ENCODE data around the gene CX3CR1.
"Not testable (repeated sequence)": the region's sequence is repeated elsewhere in the genome, so short reads cannot be mapped to it uniquely, and the experiment has no call there.

The CX3CR1 gene

DNA sequence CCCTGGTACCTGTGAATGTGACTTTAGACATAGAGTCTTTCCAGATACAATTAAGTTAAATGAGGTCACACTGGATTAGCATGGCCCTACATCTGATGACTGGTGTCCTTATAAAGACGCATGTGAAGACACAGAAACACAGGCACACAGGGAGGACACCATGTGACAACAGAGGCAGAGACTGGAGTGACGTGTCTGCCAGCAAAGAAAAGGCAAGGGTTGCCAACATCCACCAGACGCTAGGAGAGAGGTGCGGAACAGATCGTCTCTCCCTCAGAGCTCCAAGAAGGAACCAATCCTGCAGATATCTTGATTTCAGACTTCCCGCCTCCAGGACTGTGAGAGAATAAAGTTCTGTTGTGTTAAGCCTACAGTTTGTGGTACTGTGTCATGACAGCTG lies 42.8 kb downstream of the CX3CR1 start:
- WGBS, result 94% methylated on average over 6 of the region's 6 CpGs
- no peaks in the 10 kb centered on the region for H3K36me3 ChIP-seq (ENCODE audit: insufficient read depth, low read length)
- no peak overlapping the region for H3K27ac ChIP-seq (ENCODE audit: low read depth, low read length)
- no peaks in the 10 kb centered on the region for H3K9me3 ChIP-seq (ENCODE audit: insufficient read depth, low read depth, low read length)
- no peak overlapping the region for H3K4me3 ChIP-seq (ENCODE audit: low read length)
- no peak overlapping the region for H3K9ac ChIP-seq (ENCODE audit: low read depth, low read length)
- H3K27me3 ChIP-seq (ENCODE audit: insufficient read depth, low read length), result 0 out of 2 replicates have a peak, but pooled peaks cover 3% of the 10 kb centered on the region
- H3K4me1 ChIP-seq (ENCODE audit: insufficient read depth, low read length), result no peaks in the 10 kb centered on the region

DNA sequence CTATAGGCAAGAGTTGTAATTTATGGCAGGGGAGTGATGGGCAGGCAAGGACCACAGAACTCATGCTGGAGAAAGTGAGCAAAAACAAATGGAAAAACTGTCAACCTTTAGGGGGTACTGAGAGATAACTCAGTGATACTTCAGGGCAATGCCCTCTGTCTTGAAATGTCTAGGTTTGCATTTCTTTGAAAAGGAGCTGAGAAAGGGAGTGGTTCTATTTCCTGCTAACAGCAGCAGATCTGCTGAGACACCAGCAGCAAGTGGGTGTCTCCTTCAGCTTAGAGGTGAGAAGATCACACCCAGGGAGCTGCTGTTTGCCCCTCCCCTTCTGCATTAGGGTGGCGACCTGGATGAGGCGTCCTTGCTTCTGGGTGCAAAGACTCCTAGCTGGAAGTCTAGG lies 45.2 kb downstream of the CX3CR1 start:
- H3K27me3 ChIP-seq (ENCODE audit: insufficient read depth, low read length), result 0 out of 2 replicates have a peak, but pooled peaks cover 3% of the 10 kb centered on the region
- no CpG with 5 or more reads among the region's 2 CpGs for WGBS

DNA sequence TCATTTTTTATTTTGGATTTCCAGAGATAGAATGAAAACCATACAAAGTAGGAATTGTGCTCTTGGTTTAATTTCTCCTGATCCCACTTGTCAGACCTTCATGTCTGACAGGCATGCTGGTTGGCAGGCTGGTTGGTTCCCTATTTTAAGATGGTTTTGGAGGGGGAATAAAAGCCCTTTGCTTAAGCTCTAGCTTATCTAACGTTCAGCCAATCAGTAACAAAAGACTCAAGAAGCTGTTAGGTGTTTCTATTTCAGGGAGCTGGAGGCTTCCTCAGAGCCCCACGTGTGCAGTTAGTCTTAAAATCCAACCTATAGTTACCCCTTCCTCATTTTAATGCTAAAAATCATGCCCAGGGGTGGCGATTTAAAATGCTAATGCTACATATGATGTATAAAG lies 47.0 kb downstream of the CX3CR1 start:
- Histone ChIP-seq H3K4me3 (ENCODE audit: low read length) (no peak overlapping the region), H3K4me1 (ENCODE audit: insufficient read depth, low read length) (no peaks in the 10 kb centered on the region)

More for the DNA sequence above, 45.2 kb downstream of the CX3CR1 start:
- H3K4me1 ChIP-seq (ENCODE audit: insufficient read depth, low read length), result no peaks in the 10 kb centered on the region
- H3K36me3 ChIP-seq (ENCODE audit: insufficient read depth, low read length), result no peaks in the 10 kb centered on the region
- no peak overlapping the region for H3K27ac ChIP-seq (ENCODE audit: low read depth, low read length)
- H3K4me3 ChIP-seq (ENCODE audit: low read length), result no peak overlapping the region
- H3K9me3 ChIP-seq (ENCODE audit: insufficient read depth, low read depth, low read length), result no peaks in the 10 kb centered on the region
- no peak overlapping the region for H3K9ac ChIP-seq (ENCODE audit: low read depth, low read length)

DNA sequence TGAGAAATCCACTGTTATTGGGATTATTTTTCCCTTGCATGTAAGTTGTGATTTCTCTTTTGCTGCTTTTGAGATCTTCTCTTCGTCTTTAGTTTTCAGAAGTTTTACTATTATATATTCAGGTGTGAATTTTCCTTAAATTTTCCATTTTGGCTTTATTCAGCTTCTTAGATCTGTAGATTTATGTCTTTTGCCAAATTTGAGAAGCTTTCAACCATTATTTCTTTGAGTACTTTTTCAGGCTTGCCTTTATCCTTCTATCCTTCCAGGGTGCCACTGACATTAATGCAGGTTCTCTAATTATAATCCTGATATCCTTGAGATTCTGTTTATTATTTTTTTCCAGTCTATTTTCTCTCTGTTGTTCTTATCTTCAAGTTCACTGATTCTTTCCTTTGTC lies 49.4 kb downstream of the CX3CR1 start:
- Histone ChIP-seq H3K9me3 (ENCODE audit: insufficient read depth, low read depth, low read length) (no peaks in the 10 kb centered on the region), H3K9ac (ENCODE audit: low read depth, low read length) (no peak overlapping the region), H3K4me1 (ENCODE audit: insufficient read depth, low read length) (no peaks in the 10 kb centered on the region), H3K36me3 (ENCODE audit: insufficient read depth, low read length) (no peaks in the 10 kb centered on the region), H3K27ac (ENCODE audit: low read depth, low read length) (no peak overlapping the region), H3K27me3 (ENCODE audit: insufficient read depth, low read length) (0 out of 2 replicates have a peak, but pooled peaks cover 3% of the 10 kb centered on the region), H3K4me3 (ENCODE audit: low read length) (no peak overlapping the region)
- WGBS, result no CpG with 5 or more reads among the region's 1 CpG

More for the DNA sequence above, 47.0 kb downstream of the CX3CR1 start:
- no peak overlapping the region for H3K9ac ChIP-seq (ENCODE audit: low read depth, low read length)
- whole genome bisulfite sequencing, result 64% methylated on average over 2 of the region's 3 CpGs
- no peaks in the 10 kb centered on the region for H3K9me3 ChIP-seq (ENCODE audit: insufficient read depth, low read depth, low read length)
- H3K27ac ChIP-seq (ENCODE audit: low read depth, low read length), result no peak overlapping the region
- no peaks in the 10 kb centered on the region for H3K36me3 ChIP-seq (ENCODE audit: insufficient read depth, low read length)
- 0 out of 2 replicates have a peak, but pooled peaks cover 3% of the 10 kb centered on the region for H3K27me3 ChIP-seq (ENCODE audit: insufficient read depth, low read length)

DNA sequence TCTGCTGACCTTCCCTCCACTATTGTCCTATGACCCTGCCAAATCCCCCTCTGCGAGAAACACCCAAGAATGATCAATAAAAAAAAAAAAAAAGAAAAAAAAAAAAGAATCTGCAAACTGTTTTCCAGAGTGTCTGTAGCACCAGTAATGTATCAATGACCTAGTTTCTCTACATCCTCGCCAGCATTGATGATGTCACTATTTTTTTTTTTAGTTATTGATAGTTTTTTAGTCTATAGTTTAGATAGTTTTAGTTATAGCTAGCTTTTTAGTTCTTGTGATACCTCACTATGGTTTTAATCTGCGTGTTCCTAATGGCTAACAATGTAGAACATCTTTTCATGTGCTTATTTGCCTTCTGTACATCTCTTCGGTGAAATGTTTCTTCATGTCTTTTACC lies 51.3 kb downstream of the CX3CR1 start:
- Histone ChIP-seq H3K36me3 (ENCODE audit: insufficient read depth, low read length) (no peaks in the 10 kb centered on the region), H3K27ac (ENCODE audit: low read depth, low read length) (no peak overlapping the region), H3K4me3 (ENCODE audit: low read length) (no peak overlapping the region), H3K9me3 (ENCODE audit: insufficient read depth, low read depth, low read length) (no peaks in the 10 kb centered on the region), H3K4me1 (ENCODE audit: insufficient read depth, low read length) (no peaks in the 10 kb centered on the region), H3K27me3 (ENCODE audit: insufficient read depth, low read length) (0 out of 2 replicates have a peak, but pooled peaks cover 3% of the 10 kb centered on the region), H3K9ac (ENCODE audit: low read depth, low read length) (no peak overlapping the region)
- WGBS, result 98% methylated on average over 2 of the region's 4 CpGs

DNA sequence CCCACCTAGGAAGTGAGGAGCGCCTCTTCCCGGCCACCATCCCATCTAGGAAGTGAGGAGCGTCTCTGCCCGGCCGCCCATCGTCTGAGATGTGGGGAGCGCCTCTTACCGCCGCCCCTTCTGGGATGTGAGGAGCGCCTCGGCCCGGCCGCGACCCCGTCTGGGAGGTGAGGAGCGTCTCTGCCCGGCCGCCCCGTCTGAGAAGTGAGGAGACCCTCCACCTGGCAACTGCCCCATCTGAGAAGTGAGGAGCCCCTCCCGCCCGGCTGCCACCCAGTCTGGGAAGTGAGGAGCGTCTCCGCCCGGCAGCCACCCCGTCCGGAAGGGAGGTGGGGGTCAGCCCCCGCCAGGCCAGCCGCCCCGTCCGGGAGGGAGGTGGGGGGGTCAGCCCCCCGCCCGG lies 52.2 kb downstream of the CX3CR1 start:
- H3K27ac ChIP-seq (ENCODE audit: low read depth, low read length); H3K9ac ChIP-seq (ENCODE audit: low read depth, low read length); H3K27me3 ChIP-seq (ENCODE audit: insufficient read depth, low read length); H3K9me3 ChIP-seq (ENCODE audit: insufficient read depth, low read depth, low read length); H3K4me1 ChIP-seq (ENCODE audit: insufficient read depth, low read length); H3K36me3 ChIP-seq (ENCODE audit: insufficient read depth, low read length); H3K4me3 ChIP-seq (ENCODE audit: low read length): not testable (repeated sequence)
- WGBS, result 95% methylated on average over 21 of the region's 32 CpGs

DNA sequence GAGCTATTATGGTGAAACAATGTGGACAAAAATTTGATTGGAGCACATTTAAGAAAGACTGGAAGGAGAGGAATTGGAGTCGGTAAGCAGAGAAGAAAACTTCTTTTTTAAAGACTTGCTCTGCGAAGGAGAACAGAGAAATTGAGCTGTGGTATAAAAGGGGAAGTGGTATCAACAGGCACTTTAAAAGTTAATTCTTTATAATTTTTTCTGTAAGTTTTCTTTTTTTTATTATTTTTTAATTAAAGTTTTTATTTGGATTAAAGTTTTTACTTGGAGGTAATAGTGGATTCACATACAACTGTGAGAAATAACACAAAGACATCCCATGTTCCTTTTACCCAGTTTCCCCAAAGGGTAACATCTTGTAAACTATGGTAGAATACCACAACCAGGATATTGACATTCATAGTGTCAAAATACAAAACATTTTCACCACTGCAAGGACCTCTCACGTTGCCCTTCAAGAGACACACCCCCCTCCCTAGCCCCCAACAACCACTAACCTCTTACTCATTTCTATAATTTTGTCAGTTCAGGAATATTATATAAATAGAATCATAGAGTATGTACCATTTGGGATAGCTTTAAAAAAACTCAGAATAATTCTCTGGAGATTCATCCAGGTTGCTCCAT lies 53.6 kb downstream of the CX3CR1 start:
- 85% methylated on average over 3 of the region's 3 CpGs for WGBS

DNA sequence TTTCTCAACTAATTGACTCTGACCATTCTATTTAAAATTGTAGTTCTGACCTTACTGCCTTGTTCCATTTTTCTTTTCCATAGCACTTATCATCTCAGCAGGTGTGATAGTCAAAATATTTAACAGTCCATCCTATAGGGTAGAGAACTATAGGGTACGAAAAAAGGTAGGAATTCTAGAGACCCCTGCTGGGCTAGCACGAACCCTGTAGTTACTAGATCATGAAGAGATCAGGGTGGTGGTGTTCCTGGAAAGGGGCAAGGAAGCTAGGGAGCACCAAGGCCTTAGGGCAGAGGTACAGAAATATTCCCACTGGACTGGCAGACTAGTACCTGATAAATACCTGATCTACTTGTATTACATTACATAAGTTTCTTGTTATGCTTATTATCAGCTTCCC lies 55.5 kb downstream of the CX3CR1 start:
- no peaks in the 10 kb centered on the region for H3K4me1 ChIP-seq (ENCODE audit: insufficient read depth, low read length)
- H3K4me3 ChIP-seq (ENCODE audit: low read length), result no peak overlapping the region
- no peaks in the 10 kb centered on the region for H3K27me3 ChIP-seq (ENCODE audit: insufficient read depth, low read length)
- no peaks in the 10 kb centered on the region for H3K9me3 ChIP-seq (ENCODE audit: insufficient read depth, low read depth, low read length)
- H3K27ac ChIP-seq (ENCODE audit: low read depth, low read length), result no peak overlapping the region
- 78% methylated on average over 2 of the region's 2 CpGs for WGBS
- H3K36me3 ChIP-seq (ENCODE audit: insufficient read depth, low read length), result no peaks in the 10 kb centered on the region
- H3K9ac ChIP-seq (ENCODE audit: low read depth, low read length), result no peak overlapping the region

More for the DNA sequence above, 53.6 kb downstream of the CX3CR1 start:
- Histone ChIP-seq H3K9me3 (ENCODE audit: insufficient read depth, low read depth, low read length) (no peaks in the 10 kb centered on the region), H3K4me3 (ENCODE audit: low read length) (no peak overlapping the region), H3K9ac (ENCODE audit: low read depth, low read length) (no peak overlapping the region), H3K27ac (ENCODE audit: low read depth, low read length) (no peak overlapping the region), H3K27me3 (ENCODE audit: insufficient read depth, low read length) (no peaks in the 10 kb centered on the region), H3K36me3 (ENCODE audit: insufficient read depth, low read length) (no peaks in the 10 kb centered on the region), H3K4me1 (ENCODE audit: insufficient read depth, low read length) (no peaks in the 10 kb centered on the region)

DNA sequence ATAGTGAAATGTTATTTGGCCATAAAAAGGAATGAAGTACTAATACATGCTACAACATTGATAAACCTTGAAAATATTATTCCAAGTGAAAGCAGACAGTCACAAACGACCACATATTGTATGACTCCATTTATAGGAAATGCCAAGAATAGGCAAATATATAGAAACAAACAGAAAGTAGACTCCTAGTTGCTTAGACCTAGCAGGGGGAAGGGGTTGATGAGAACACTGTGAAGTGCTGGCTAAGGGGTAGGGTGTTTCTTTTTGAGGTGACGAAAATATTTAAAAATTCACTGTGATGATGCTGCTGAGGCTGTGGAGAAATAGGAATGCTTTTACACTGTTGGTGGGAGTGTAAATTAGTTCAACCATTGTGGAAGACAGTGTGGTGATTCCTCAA lies 56.9 kb downstream of the CX3CR1 start:
- no peaks in the 10 kb centered on the region for H3K9me3 ChIP-seq (ENCODE audit: insufficient read depth, low read depth, low read length)
- H3K4me3 ChIP-seq (ENCODE audit: low read length), result no peak overlapping the region
- WGBS, result 81% methylated on average over 2 of the region's 2 CpGs
- H3K36me3 ChIP-seq (ENCODE audit: insufficient read depth, low read length), result no peaks in the 10 kb centered on the region
- no peak overlapping the region for H3K9ac ChIP-seq (ENCODE audit: low read depth, low read length)
- H3K27ac ChIP-seq (ENCODE audit: low read depth, low read length), result no peak overlapping the region
- no peaks in the 10 kb centered on the region for H3K27me3 ChIP-seq (ENCODE audit: insufficient read depth, low read length)
- H3K4me1 ChIP-seq (ENCODE audit: insufficient read depth, low read length), result no peaks in the 10 kb centered on the region

DNA sequence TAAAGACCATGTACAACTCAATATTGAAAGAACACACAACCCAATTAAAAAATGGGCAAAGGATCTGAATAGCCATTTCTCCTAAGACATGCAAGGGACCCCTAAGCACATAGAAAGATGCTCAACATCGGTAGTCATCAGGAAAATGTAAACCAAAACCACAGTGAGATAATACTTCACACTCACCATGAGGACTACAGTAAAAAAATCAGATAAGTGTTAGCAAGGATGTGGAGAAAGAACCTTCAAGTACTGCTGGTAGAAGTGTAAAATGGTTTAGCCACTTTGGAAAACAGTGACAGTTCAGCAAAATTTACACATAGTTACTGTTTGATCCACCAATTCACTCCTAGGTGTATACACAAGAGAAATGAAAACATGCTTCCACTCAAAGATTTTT lies 57.4 kb downstream of the CX3CR1 start:
- Histone ChIP-seq H3K9me3 (ENCODE audit: insufficient read depth, low read depth, low read length) (no peaks in the 10 kb centered on the region), H3K9ac (ENCODE audit: low read depth, low read length) (no peak overlapping the region), H3K4me1 (ENCODE audit: insufficient read depth, low read length) (no peaks in the 10 kb centered on the region), H3K27ac (ENCODE audit: low read depth, low read length) (no peak overlapping the region), H3K36me3 (ENCODE audit: insufficient read depth, low read length) (no peaks in the 10 kb centered on the region), H3K27me3 (ENCODE audit: insufficient read depth, low read length) (no peaks in the 10 kb centered on the region), H3K4me3 (ENCODE audit: low read length) (no peak overlapping the region)
- WGBS, result 75% methylated on average over 1 of the region's 1 CpG

DNA sequence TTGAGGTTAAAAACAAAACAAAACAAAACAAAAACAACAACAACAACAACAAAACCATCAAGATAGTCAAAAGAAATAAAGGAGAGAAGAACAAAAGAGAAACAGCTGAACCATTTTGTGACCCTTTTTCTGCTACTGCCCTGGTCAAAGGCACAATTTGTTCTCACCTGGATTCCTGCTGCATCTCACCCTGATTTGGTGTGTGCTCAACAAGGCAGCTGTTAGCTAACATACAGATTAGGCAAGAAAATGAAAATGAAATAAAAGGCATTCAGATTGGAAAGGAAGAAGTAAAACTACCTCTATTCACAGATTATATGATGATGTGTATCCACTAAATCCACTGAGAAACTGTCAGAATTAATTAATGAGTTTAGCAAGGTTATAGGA lies 58.7 kb downstream of the CX3CR1 start:
- Histone ChIP-seq H3K9me3 (ENCODE audit: insufficient read depth, low read depth, low read length) (no peaks in the 10 kb centered on the region), H3K4me1 (ENCODE audit: insufficient read depth, low read length) (no peaks in the 10 kb centered on the region), H3K9ac (ENCODE audit: low read depth, low read length) (no peak overlapping the region), H3K36me3 (ENCODE audit: insufficient read depth, low read length) (no peaks in the 10 kb centered on the region), H3K27me3 (ENCODE audit: insufficient read depth, low read length) (no peaks in the 10 kb centered on the region), H3K27ac (ENCODE audit: low read depth, low read length) (no peak overlapping the region), H3K4me3 (ENCODE audit: low read length) (no peak overlapping the region)
